Activated CD8-positive, alpha-beta memory T cell treated with anti-CD3 and anti-CD28 coated beads for 24 hours (primary cell): ENCODE results near the gene SIPA1L3.

Source experiments
- DNase-seq: peaks from one replicate; pipeline ENCODE4 v3.0.0-alpha.2; 2020

SIPA1L3 gene

GRCh38 chr19:38122402-38123093 lies 215.5 kb downstream of the SIPA1L3 start:
- DNase-seq, result no peak

- DNase-seq, result no peak
These were observed 218.2 kb downstream of the SIPA1L3 start for GRCh38 chr19:38125238-38125637.

GRCh38 chr19:38130399-38130798 lies 223.4 kb downstream of the SIPA1L3 start:
- no peak for DNase-seq

- no peak for DNase-seq
These were observed 225.8 kb downstream of the SIPA1L3 start for GRCh38 chr19:38132781-38133180.

- no peak for DNase-seq
These were observed 226.3 kb downstream of the SIPA1L3 start for GRCh38 chr19:38133319-38133718.

- no peak for DNase-seq
These were observed 227.6 kb downstream of the SIPA1L3 start for GRCh38 chr19:38134540-38135149.

GRCh38 chr19:38135150-38135998 lies 228.4 kb downstream of the SIPA1L3 start:
- no peak for DNase-seq

- DNase-seq, result no peak
These were observed 232.1 kb downstream of the SIPA1L3 start for GRCh38 chr19:38139122-38139521.

GRCh38 chr19:38141108-38141507 lies 234.1 kb downstream of the SIPA1L3 start:
- DNase-seq, result no peak

GRCh38 chr19:38142176-38143035 lies 235.4 kb downstream of the SIPA1L3 start:
- DNase-seq, result peak; percentile 66

- DNase-seq, result no peak
These were observed 236.8 kb downstream of the SIPA1L3 start for GRCh38 chr19:38143847-38144246.

- DNase-seq, result no peak
These were observed 237.7 kb downstream of the SIPA1L3 start for GRCh38 chr19:38144667-38145066.

GRCh38 chr19:38145623-38146022 lies 238.6 kb downstream of the SIPA1L3 start:
- DNase-seq, result no peak

- DNase-seq, result no peak
These were observed 241.3 kb downstream of the SIPA1L3 start for GRCh38 chr19:38148337-38148736.

GRCh38 chr19:38149661-38150061 lies 242.7 kb downstream of the SIPA1L3 start:
- no peak for DNase-seq

GRCh38 chr19:38151242-38151641 lies 244.2 kb downstream of the SIPA1L3 start:
- DNase-seq, result no peak

GRCh38 chr19:38152461-38153379 lies 245.7 kb downstream of the SIPA1L3 start:
- no peak for DNase-seq

GRCh38 chr19:38155453-38155852 lies 248.4 kb downstream of the SIPA1L3 start:
- no peak for DNase-seq

GRCh38 chr19:38158730-38159129 lies 251.7 kb downstream of the SIPA1L3 start:
- DNase-seq, result no peak

- DNase-seq, result no peak
These were observed 255.1 kb downstream of the SIPA1L3 start for GRCh38 chr19:38162094-38162493.

- no peak for DNase-seq
These were observed 255.6 kb downstream of the SIPA1L3 start for GRCh38 chr19:38162632-38163031.
